ENCODE results near the gene SPECC1L.

Gene SPECC1L

DNA sequence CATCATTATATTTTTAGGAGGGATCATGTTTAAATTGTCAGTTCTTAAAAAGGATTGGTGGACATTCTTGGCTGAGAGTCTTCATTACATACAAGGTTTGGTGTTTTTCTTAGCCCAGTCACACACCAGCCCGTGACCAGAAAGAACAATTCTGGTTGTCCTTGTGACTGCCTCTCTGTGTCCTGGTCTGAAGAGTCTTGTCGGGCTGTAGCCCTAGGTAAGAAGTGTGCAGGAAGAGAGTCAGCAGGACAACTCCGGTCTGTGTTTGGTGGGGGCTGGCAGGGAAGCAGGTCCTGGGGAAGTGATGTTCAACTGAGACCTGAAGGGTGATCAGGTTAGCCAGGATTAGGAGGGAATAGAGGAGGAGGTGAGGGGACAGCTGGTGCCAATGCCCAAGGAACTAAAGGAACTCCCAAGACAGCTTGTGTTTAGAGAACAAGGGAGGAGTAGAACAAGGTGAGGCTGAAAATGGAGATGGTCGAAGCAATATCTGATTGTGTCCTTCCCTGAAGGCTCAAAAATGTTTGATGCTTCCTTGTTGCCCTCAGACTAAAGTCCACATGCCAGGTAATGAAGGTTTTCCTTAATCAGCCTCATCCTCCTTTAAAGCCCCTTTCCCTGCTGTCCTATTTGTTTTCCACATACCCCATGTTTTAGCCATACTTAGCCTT, 91.5 kb downstream of the SPECC1L start:
- no peaks in the 10 kb centered on the region for H3K9me3 ChIP-seq (ENCODE audit: control insufficient read depth, low read length)
- 94 to 96% methylated on average over 4 of the region's 4 CpGs for WGBS, 2 experiments (ENCODE audit: insufficient coverage in 2 of 2)
- H3K27ac ChIP-seq (ENCODE audit: low read depth, low read length, severe bottlenecking): no peak overlapping the region
- H3K36me3 ChIP-seq (ENCODE audit: control insufficient read depth, insufficient read depth, low read length): peaks cover 82% of the 10 kb centered on the region
- H3K4me3 ChIP-seq (ENCODE audit: extremely low read depth, insufficient read depth, low read length, poor library complexity, severe bottlenecking): no peak overlapping the region
- no peaks in the 10 kb centered on the region for H3K4me1 ChIP-seq (ENCODE audit: control insufficient read depth, insufficient read depth, low read length, poor library complexity, severe bottlenecking)

DNA sequence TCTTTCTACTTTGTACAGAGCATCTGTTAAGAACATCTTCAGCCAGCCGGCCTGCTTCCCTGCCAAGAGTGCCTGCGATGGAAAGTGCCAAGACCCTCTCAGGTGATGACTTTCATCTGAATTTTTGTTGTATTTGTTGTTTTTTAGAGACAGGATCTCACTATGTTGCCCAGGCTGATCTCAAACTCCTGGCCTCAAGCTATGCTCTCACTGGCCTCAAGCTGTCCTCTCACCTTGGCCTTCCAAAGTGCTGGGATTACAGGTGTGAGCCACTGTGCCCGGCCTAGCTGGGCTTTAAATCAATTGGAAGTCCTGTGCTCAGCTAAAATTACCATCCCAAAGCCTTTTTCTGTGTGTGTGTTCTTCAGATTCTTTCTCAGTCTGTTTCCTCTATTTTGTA, 92.6 kb downstream of the SPECC1L start:
- WGBS, 2 experiments (ENCODE audit: insufficient coverage in 2 of 2): 80 to 100% methylated on average over 1 to 2 of the region's 3 CpGs
- Histone ChIP-seq H3K4me3 (ENCODE audit: extremely low read depth, insufficient read depth, low read length, poor library complexity, severe bottlenecking) (no peak overlapping the region), H3K27ac (ENCODE audit: low read depth, low read length, severe bottlenecking) (no peak overlapping the region), H3K4me1 (ENCODE audit: control insufficient read depth, insufficient read depth, low read length, poor library complexity, severe bottlenecking) (no peaks in the 10 kb centered on the region), H3K9me3 (ENCODE audit: control insufficient read depth, low read length) (no peaks in the 10 kb centered on the region), H3K36me3 (ENCODE audit: control insufficient read depth, insufficient read depth, low read length) (peaks cover 85% of the 10 kb centered on the region)

DNA sequence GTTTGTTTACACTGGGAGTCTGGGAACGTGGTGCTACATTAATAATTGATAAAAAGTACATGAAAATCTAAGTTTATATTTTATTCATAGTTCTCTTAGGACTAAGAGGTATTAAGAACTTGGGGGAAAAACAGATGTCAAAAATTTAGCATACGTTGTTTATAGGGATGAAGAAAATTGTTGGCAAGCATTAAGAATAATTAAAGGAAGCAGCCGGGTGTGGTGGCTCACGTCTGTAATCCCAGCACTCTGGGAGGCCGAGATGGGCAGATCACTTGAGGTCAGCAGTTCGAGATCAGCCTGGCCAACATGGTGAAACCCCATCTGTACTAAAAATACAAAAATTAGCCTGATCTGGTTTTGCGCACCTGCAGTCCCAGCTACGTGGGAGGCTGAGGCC, 96.1 kb downstream of the SPECC1L start:
- H3K4me3 ChIP-seq (ENCODE audit: extremely low read depth, insufficient read depth, low read length, poor library complexity, severe bottlenecking): no peak overlapping the region
- no peaks in the 10 kb centered on the region for H3K9me3 ChIP-seq (ENCODE audit: control insufficient read depth, low read length)
- WGBS, 2 experiments (ENCODE audit: insufficient coverage in 2 of 2): 91 to 95% methylated on average over 7 of the region's 8 CpGs
- peaks cover 96% of the 10 kb centered on the region for H3K36me3 ChIP-seq (ENCODE audit: control insufficient read depth, insufficient read depth, low read length)
- H3K27ac ChIP-seq (ENCODE audit: low read depth, low read length, severe bottlenecking): no peak overlapping the region
- no peaks in the 10 kb centered on the region for H3K4me1 ChIP-seq (ENCODE audit: control insufficient read depth, insufficient read depth, low read length, poor library complexity, severe bottlenecking)

DNA sequence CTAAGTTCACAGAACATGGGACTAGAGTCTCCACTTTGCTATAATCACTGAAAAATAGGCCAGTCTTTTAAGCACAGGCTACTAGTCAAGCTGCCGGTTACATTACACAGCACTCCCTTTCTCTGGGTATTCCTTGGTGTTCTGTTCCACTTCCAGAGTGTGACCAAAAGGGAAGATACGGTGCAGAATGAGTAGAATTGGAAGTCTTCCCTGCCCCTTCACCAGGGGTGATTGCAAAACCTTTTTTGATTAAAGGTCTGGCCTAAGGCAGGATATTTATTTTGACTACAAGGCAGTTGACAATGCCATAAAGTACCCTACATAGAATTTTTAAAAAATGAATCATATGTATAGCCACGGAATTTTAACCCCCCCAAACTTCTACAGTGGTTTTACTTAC, 97.2 kb downstream of the SPECC1L start:
- Histone ChIP-seq H3K27ac (ENCODE audit: low read depth, low read length, severe bottlenecking) (no peak overlapping the region), H3K4me3 (ENCODE audit: extremely low read depth, insufficient read depth, low read length, poor library complexity, severe bottlenecking) (no peak overlapping the region), H3K36me3 (ENCODE audit: control insufficient read depth, insufficient read depth, low read length) (peaks cover 95% of the 10 kb centered on the region), H3K4me1 (ENCODE audit: control insufficient read depth, insufficient read depth, low read length, poor library complexity, severe bottlenecking) (no peaks in the 10 kb centered on the region), H3K9me3 (ENCODE audit: control insufficient read depth, low read length) (no peaks in the 10 kb centered on the region)
- 100% methylated on average over 1 to 2 of the region's 3 CpGs for WGBS, 2 experiments (ENCODE audit: insufficient coverage in 2 of 2)

DNA sequence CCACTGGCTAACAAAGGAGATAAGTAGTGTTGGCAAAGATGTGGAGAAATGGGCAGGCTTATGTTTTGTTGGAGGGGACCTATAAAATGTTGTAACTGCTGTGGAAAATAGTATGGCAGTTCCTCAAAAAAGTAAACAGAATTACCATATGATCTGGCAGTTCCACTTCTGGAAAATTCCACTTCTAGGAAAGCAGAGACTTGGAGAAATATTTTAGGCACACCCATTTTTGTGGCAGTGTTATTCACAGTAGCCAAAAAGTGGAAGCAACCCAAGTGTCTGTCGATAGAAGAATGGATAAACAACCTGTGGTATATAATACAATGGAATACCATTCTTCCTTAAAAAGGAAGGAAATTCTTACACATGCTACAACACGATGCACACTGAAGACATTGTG, 99.8 kb downstream of the SPECC1L start:
- no CpG with 5 or more reads among the region's 2 CpGs for WGBS, 2 experiments (ENCODE audit: insufficient coverage in 2 of 2)
- Histone ChIP-seq H3K4me3 (ENCODE audit: extremely low read depth, insufficient read depth, low read length, poor library complexity, severe bottlenecking) (no peak overlapping the region), H3K4me1 (ENCODE audit: control insufficient read depth, insufficient read depth, low read length, poor library complexity, severe bottlenecking) (no peaks in the 10 kb centered on the region), H3K9me3 (ENCODE audit: control insufficient read depth, low read length) (no peaks in the 10 kb centered on the region), H3K36me3 (ENCODE audit: control insufficient read depth, insufficient read depth, low read length) (peaks cover 75% of the 10 kb centered on the region), H3K27ac (ENCODE audit: low read depth, low read length, severe bottlenecking) (no peak overlapping the region)

DNA sequence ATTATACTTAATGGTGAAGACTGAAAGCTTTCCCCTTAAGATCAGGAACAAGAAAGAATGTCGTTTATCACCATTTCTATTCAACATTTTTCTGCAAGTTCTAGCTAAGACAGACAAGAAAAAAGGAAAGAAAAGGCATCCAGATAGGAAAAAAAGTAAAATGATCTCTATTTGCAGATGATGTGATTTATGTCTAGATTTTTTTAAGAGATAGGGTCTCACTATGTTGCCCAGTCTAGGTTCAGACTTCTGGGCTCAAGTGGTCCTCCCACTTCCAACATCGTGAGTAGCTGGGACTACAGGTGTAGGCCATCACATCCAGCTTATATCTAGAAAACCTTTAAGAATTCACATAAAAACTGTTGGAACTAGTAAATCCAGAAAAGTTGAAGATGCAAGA, 105.4 kb downstream of the SPECC1L start:
- Histone ChIP-seq H3K4me1 (ENCODE audit: control insufficient read depth, insufficient read depth, low read length, poor library complexity, severe bottlenecking) (no peaks in the 10 kb centered on the region), H3K27ac (ENCODE audit: low read depth, low read length, severe bottlenecking) (no peak overlapping the region), H3K9me3 (ENCODE audit: control insufficient read depth, low read length) (no peaks in the 10 kb centered on the region), H3K4me3 (ENCODE audit: extremely low read depth, insufficient read depth, low read length, poor library complexity, severe bottlenecking) (no peak overlapping the region), H3K36me3 (ENCODE audit: control insufficient read depth, insufficient read depth, low read length) (peaks cover 63% of the 10 kb centered on the region)
- no CpG with 5 or more reads among the region's 2 CpGs for WGBS, 2 experiments (ENCODE audit: insufficient coverage in 2 of 2)

DNA sequence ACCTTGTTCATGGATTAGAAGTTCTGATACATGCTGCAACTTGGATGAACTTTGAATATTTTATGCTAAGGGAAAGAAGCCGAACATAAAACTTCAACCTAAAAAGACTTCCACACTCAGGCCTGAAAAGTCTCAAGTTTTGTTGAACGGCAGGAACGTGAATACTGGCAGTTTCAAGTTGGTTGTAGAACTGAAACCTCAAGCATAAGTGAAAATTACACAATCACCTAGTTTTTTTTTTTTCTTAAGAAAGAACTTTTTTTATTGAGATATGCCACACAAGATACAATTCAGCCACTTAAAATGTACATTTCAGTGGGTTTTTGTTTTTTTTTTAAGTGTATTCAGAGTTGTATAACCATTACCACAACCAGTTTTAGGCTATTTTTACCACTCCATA, 106.0 kb downstream of the SPECC1L start:
- WGBS, 2 experiments (ENCODE audit: insufficient coverage in 2 of 2): 100% methylated on average over 1 of the region's 3 CpGs; no CpG with 5 or more reads in 1 of the 2 experiments
- no peak overlapping the region for H3K27ac ChIP-seq (ENCODE audit: low read depth, low read length, severe bottlenecking)
- no peaks in the 10 kb centered on the region for H3K9me3 ChIP-seq (ENCODE audit: control insufficient read depth, low read length)
- H3K4me1 ChIP-seq (ENCODE audit: control insufficient read depth, insufficient read depth, low read length, poor library complexity, severe bottlenecking): no peaks in the 10 kb centered on the region
- H3K4me3 ChIP-seq (ENCODE audit: extremely low read depth, insufficient read depth, low read length, poor library complexity, severe bottlenecking): no peak overlapping the region
- peaks cover 57% of the 10 kb centered on the region for H3K36me3 ChIP-seq (ENCODE audit: control insufficient read depth, insufficient read depth, low read length)

DNA sequence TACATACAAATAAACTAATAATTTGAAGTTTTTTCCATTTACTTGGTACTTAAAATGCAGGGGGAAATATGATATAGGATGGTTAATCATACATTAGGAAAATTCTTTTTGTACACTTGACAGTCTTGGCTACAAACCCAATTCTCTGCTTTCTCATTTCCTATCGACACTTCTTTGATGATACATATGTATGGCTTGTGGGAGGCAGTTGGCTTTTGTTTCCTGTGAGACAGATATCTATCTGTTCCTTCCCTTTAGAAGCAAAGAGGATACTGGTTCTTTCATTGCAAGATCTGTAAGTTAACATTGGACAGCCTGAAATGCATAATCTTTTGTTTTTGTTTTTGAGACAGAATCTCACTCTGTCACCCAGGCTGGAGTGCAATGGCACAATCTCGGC, 108.9 kb downstream of the SPECC1L start:
- WGBS, 2 experiments (ENCODE audit: insufficient coverage in 2 of 2): 100% methylated on average over 1 of the region's 2 CpGs
- Histone ChIP-seq H3K27ac (ENCODE audit: low read depth, low read length, severe bottlenecking) (no peak overlapping the region), H3K36me3 (ENCODE audit: control insufficient read depth, insufficient read depth, low read length) (peaks cover 65% of the 10 kb centered on the region), H3K9me3 (ENCODE audit: control insufficient read depth, low read length) (no peaks in the 10 kb centered on the region), H3K4me3 (ENCODE audit: extremely low read depth, insufficient read depth, low read length, poor library complexity, severe bottlenecking) (no peak overlapping the region), H3K4me1 (ENCODE audit: control insufficient read depth, insufficient read depth, low read length, poor library complexity, severe bottlenecking) (no peaks in the 10 kb centered on the region)

DNA sequence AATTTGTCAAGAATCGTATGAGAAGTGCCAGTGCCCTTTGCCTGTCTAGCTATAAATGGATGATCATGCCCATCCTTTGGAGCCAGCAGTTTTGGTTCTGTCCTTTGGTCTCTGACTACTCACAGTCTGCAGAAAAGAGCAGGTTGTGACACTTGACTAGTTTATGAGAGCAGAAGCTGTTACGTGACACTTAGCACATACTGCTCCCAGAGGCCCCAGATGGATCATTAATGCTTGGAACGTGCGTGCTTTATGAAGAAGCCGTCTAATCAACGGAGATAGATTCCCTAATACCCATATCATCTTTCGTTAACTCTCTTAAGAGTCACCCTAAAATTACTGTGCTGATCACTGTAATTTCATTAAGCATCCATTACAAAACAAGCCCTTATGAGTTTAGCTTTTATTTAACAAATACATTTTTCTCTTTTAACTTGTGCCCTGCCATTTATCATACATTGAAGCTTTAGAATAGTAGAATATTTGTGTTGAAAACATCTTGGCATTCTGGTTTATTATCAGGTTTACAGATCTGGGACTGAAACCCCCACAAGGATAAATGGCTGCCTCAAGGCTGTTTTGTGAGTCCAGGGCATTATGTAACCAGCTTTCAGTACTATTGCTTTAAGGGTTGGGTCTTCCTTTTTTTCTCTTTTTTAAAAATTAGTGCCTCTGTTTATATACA, 109.7 kb downstream of the SPECC1L start:
- H3K36me3 ChIP-seq (ENCODE audit: control insufficient read depth, insufficient read depth, low read length): peaks cover 63% of the 10 kb centered on the region
- H3K9me3 ChIP-seq (ENCODE audit: control insufficient read depth, low read length): no peaks in the 10 kb centered on the region
- 96 to 98% methylated on average over 7 of the region's 7 CpGs for WGBS, 2 experiments (ENCODE audit: insufficient coverage in 2 of 2)
- no peak overlapping the region for H3K27ac ChIP-seq (ENCODE audit: low read depth, low read length, severe bottlenecking)
- no peak overlapping the region for H3K4me3 ChIP-seq (ENCODE audit: extremely low read depth, insufficient read depth, low read length, poor library complexity, severe bottlenecking)
- H3K4me1 ChIP-seq (ENCODE audit: control insufficient read depth, insufficient read depth, low read length, poor library complexity, severe bottlenecking): no peaks in the 10 kb centered on the region

DNA sequence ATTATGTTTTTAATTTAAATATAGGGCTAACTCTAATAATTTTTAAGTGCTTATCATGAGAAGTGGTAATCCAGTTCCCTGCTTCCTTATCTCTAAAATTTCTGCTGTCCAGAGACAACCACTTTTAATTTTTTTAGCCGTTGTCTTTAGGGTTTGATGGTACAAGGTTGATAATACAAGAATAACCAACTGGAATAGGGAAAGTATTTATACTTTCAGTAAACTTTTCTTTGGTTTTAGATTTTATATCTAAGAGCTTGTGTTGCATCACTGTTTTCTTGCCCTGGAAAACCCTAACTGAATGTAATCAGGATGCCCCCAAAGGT, 110.2 kb downstream of the SPECC1L start:
- no CpG with 5 or more reads among the region's 1 CpG for WGBS, 2 experiments (ENCODE audit: insufficient coverage in 2 of 2)
- Histone ChIP-seq H3K9me3 (ENCODE audit: control insufficient read depth, low read length) (no peaks in the 10 kb centered on the region), H3K36me3 (ENCODE audit: control insufficient read depth, insufficient read depth, low read length) (peaks cover 58% of the 10 kb centered on the region), H3K4me3 (ENCODE audit: extremely low read depth, insufficient read depth, low read length, poor library complexity, severe bottlenecking) (no peak overlapping the region), H3K4me1 (ENCODE audit: control insufficient read depth, insufficient read depth, low read length, poor library complexity, severe bottlenecking) (no peaks in the 10 kb centered on the region), H3K27ac (ENCODE audit: low read depth, low read length, severe bottlenecking) (no peak overlapping the region)

DNA sequence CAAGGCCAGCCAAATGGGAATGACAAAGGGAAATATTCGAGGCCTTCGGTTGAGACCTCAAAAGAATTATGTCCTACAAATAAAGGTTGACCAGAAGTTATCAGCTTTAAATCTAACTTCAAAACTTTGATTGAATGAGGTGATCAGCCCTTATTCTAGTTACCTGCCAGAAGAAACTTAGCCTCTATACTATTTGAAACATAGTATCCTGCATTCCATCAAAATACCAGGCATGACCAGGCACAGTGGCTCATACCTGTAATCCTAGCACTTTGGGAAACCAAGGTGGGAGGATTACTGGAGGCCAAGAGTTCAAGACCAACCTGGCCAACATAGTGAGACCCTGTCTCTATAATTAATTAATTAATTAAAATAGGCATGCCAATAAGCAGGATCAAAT, 112.4 kb downstream of the SPECC1L start:
- no peak overlapping the region for H3K27ac ChIP-seq (ENCODE audit: low read depth, low read length, severe bottlenecking)
- H3K9me3 ChIP-seq (ENCODE audit: control insufficient read depth, low read length): no peaks in the 10 kb centered on the region
- 100% methylated on average over 2 of the region's 2 CpGs; no CpG with 5 or more reads in 1 of the 2 experiments for WGBS, 2 experiments (ENCODE audit: insufficient coverage in 2 of 2)
- H3K36me3 ChIP-seq (ENCODE audit: control insufficient read depth, insufficient read depth, low read length): peaks cover 53% of the 10 kb centered on the region
- no peaks in the 10 kb centered on the region for H3K4me1 ChIP-seq (ENCODE audit: control insufficient read depth, insufficient read depth, low read length, poor library complexity, severe bottlenecking)
- no peak overlapping the region for H3K4me3 ChIP-seq (ENCODE audit: extremely low read depth, insufficient read depth, low read length, poor library complexity, severe bottlenecking)

Measured in mesodermal cell (in vitro differentiated cells).